HG02938 (cell line): ENCODE data around the gene MRC2.
"Not testable (repeated sequence)": the region's sequence is repeated elsewhere in the genome, so short reads cannot be mapped to it uniquely, and the experiment has no call there.

Experiments
- ATAC-seq: cut with Tn5 transposase; IDR thresholded peaks from one replicate; pipeline ENCODE4 v1.9.1; 2021; ENCODE audit warnings: mild to moderate bottlenecking, moderate library complexity; ENCODE audit not compliant: unreplicated experiment

Gene MRC2

GRCh38 chr17:62627219-62627903, at the start of gene MRC2:
TSS of gene MRC2 (plus strand) at chr17:62627670. CDS start at chr17:62627803, 133 bp downstream.
- ATAC-seq = peak; percentile 45

GRCh38 chr17:62578757-62579487, 48.5 kb upstream of the MRC2 start:
- no peak for ATAC-seq

DNA sequence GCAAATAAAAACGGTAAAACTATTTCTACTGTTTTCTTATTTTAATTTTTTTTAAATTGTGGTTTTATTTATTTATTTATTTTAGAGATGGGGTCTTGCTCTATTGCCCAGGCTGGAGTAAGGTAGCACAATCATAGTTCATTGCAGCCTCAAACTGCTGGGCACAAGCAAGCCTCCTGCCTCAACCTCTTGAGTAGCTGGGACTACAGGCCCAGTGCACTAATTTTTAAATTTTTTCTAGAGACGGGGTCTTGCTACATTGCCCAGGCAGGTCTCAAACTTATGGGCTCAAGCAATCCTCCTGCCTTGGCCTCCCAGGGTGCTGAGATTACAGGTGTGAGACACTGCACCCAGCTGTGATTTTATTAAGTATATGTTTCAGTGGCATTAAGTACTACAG, 46.5 kb upstream of the MRC2 start:
- no peak for ATAC-seq

DNA sequence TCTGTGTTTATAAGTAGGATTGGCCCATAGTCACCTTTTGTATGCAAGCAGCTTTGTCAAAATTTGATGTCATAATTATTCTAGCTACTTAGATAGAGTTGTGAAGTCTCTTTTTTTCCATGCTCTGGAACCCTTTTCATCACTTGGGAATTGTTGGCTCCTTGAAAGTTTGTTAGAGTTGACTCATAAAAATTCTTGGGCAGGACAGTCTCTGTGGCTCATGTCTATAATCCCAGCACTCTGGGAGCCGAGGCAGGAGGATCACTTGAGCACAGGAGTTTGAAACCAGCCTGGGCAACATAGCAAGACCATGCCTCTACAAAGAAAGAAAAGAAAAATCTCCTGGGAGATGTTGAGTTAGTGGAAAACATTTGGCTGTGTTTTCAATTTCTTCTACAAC, 45.7 kb upstream of the MRC2 start:
- ATAC-seq = no peak

- ATAC-seq = no peak
These were observed 39.9 kb upstream of the MRC2 start for GRCh38 chr17:62587554-62587953.

DNA sequence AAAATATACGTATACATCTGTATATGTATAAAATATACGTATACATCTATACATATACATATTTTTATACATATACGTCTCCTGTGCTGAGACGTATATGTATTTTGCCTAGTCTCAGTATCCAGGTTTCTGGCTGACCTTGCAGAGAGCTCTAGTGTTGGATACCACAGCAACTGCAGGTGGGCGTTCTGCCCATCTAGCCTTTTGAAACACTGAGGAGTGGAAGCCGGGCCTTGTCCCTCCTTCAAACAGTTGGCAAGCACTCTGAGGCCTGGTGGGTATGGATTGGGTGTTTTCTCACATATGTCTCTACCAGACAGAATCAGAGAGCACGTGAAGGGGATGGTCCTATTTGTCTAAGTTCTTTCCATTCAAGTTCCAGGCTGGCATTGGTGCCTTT, 39.4 kb upstream of the MRC2 start:
- no peak for ATAC-seq

DNA sequence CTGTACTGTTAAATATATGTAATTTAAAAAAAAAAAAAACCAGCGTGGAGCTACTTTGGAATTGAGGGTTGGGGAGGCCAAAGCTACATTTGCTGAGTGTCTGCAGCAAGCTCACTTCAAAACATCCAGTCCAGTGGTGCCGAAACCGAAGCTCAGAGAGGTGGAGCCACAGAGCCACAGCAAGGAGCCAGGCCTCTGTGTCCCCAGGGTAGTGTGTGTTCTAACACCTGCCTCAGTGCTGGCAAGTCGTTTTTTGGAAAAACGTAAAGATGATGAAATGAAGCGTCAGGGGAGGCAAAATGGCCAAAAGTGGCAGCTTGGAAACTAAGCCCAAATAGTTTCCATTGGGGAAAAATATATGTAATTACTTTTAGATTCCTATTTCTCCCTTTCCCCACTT, 36.1 kb upstream of the MRC2 start:
- no peak for ATAC-seq

- ATAC-seq = not testable (repeated sequence)
These were observed 35.6 kb upstream of the MRC2 start for GRCh38 chr17:62591822-62592221.

DNA sequence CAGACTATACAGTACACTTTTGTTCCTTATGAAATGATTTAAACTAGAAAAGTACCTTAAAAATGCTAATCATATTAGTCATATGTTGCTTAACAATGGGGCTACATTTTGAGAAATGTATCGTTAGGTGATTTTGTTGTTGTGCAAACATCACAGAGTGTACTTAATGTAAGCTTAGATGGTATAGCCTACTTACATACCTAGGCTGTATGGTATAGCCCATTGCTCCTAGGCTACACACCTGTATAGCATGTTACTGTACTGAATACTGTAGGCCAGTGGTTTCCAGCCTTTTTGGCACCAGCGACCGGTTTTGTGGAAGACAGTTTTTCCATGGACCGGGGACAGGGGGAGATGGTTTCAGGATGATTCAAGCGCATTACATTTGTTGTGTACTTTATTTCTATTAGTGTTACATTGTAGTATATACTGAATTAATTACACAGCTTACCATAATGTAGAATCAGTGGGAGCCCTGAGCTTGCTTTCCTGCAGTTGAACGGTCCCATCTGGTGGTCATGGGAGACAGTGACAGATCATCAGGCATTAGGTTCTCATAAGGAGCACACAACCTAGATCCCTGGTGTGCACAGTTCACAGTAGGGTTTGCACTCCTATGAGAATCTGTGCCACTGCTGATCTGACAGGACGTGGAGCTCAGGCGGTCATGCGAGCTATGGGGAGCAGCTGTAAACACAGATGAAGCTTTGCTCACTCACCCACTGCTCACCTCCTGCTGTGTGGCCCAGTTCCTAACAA, 35.0 kb upstream of the MRC2 start:
- ATAC-seq = no peak

GRCh38 chr17:62595484-62595883, 32.0 kb upstream of the MRC2 start:
- ATAC-seq = no peak

GRCh38 chr17:62596662-62597061, 30.8 kb upstream of the MRC2 start:
- no peak for ATAC-seq

- ATAC-seq = no peak
These were observed 30.3 kb upstream of the MRC2 start for GRCh38 chr17:62597150-62597549.

- no peak for ATAC-seq
These were observed 29.6 kb upstream of the MRC2 start for GRCh38 chr17:62597920-62598319.

DNA sequence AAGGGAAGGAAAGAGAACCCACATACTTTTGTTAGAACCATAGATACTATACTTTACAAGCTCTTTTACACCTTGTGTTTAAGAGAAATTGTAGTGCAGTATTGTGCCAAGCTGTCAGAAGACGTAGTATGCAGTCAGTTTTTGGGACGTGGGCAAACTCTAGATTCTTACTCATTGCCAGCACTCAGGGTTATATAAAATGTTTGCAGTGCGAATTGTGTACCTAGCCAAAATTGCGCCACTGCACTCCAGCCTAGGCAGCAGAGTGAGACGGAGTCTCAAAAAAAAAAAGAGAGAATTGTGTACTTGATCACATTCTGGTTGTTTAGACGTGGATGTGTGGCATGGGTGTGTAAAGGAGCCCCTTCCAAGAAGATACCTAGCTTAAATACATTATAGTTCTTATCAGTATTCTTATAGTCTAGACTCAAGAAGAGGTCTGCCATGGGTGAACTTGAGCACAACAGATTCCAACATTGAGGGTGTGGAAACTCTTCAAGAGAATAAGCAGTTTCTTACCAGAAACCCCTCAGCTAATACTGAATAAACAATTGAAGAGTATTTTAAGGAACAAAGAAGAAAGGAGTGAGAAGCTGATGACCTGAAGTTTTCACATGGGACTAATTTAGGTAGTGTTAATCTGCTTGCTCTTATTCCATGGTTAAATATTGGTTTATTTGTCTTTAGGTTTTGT, 27.4 kb upstream of the MRC2 start:
- ATAC-seq = no peak

DNA sequence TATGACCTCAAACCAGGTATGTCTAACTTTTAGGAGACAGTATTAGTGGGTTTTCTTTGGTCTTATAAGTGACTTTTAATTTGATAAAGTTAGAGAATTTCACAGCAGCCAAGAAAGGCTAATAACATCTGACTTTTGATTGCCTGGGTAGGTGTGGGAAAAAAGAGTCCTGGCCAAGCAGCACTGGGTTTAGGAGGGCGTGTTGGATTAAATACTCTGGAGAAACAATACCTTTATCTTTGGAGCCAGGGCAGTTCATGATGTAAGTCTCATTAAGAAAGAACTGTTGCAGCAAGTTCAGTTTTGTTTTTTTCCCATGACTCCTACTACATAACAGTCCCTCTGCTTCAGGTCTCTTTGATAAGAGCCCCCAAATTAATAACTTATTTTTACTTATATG, 26.7 kb upstream of the MRC2 start:
- ATAC-seq = no peak

DNA sequence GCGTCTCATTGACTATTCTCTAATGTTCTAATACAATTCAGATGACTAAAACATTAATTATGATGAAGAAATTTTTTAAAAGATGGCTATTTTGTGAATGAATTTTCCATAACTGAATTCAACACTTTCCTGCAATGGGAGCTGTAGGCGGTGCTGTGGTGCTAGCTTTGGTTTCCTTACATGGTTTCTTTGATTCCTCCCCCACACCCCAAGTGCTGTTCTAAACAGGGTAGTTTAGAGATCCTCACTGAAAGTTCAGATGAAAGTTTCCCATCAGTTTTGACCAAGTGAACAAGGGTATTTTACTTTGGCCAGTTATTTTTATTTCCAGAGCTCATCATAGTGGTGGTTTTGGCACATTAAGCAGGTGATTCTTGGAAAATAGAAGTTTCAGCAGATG, 26.0 kb upstream of the MRC2 start:
- ATAC-seq = no peak

DNA sequence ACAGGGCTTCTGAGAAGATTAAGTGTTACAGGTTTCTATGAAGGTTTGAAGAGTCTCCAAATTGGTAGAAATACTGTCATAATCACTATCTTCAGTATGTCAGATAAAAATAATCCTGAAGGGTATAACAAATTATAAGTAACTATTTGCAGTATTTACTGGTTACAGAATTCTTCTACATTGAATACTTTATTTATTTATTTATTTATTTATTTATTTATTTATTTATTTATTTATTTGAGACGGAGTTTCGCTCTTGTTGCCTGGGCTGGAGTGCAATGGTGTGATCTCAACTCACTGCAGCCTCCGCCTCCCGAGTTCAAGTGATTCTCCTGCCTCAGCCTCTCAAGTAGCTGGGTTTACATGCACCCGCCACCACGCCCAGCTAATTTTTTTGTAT, 23.7 kb upstream of the MRC2 start:
- not testable (repeated sequence) for ATAC-seq

DNA sequence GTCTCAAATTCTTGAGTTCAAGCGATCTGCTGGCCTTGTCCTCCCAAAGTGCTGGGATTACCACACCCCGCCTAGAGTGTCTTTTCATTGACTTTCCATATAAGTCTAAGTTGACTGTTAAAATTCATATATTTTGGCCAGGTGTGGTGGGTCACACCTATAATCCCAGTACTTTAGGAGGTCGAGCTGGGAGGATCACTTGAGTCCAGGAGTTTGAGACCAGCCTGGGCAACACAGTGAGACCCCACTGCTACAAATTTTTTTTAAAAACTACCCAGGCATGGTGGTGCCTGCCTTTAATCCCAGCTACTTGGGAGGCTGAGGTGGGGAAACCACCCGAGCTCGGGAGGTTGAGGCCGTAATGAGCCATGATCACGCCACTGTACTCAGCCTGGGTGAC, 21.9 kb upstream of the MRC2 start:
- ATAC-seq = no peak

DNA sequence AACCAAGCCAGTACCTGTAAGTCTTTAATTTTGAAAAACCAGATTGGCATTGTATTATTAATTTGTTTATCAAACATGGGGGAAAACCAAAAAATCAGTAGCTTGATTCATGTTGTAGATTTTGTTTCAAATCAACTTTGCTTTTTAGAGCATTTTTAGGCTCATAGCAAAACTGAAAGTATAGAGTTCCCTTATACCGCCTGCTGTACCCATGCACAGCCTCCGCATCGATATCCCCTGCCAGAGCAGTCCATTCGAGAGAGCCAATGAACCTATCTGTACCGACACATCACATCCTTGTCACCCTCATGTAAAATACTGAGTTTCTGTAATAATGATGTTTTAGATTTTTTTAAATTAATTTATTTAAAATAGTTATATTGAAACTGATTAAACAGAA, 16.2 kb upstream of the MRC2 start:
- peak; percentile 80 for ATAC-seq

GRCh38 chr17:62611728-62612127, 15.7 kb upstream of the MRC2 start:
- ATAC-seq = peak; percentile 29

DNA sequence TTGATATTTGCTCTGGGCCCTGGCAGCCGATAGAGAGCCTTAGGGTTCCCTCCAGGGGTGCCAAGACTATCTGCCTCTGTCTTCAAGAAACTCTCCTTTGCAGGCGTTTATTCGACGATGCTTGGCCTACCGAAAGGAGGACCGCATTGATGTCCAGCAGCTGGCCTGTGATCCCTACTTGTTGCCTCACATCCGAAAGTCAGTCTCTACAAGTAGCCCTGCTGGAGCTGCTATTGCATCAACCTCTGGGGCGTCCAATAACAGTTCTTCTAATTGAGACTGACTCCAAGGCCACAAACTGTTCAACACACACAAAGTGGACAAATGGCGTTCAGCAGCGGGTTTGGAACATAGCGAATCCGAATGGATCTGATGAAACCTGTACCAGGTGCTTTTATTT, 15.2 kb upstream of the MRC2 start:
- not testable (repeated sequence) for ATAC-seq
